Peyer's patch (tissue), 4 donors: Measurements from ENCODE around the gene SYT14. TPM values are rescaled to one million over a fixed set of nuclear protein-coding genes. Genes with fewer than 3 reads are reported as not detected.
"Not testable (repeated sequence)": the region's sequence is repeated elsewhere in the genome, so short reads cannot be mapped to it uniquely, and the experiment has no call there.

Experiments used
- DNase-seq, 3 donors: peaks; one replicate each; pipeline ENCODE4 v3.0.0-alpha.2; 2017 to 2019
- H3K27ac ChIP-seq, 4 donors: fragments of 200-600 bp; sonication (generic); one replicate each; pipeline ENCODE4 v1.5.1; 2016 to 2019
- H3K27me3 ChIP-seq, 2 donors: fragments of 200-600 bp; sonication (generic); one replicate each; pipeline ENCODE4 v1.5.1; 2019
- H3K36me3 ChIP-seq, 3 donors: fragments of 200-600 bp; sonication (generic); one replicate each; pipeline ENCODE4 v1.5.1; 2016 to 2019
- H3K4me1 ChIP-seq, 4 donors: fragments of 200-600 bp; sonication (generic); one replicate each; pipeline ENCODE4 v1.5.1; 2016 to 2019
- H3K4me3 ChIP-seq, 4 donors: fragments of 200-600 bp; sonication (generic); 1 replicate in 3 of 4; 2 replicates in 1 of 4; pipeline ENCODE4 v1.5.1; 2016 to 2019; ENCODE audit warnings: mild to moderate bottlenecking in 1 of 4
- H3K9me3 ChIP-seq, 4 donors: fragments of 200-600 bp; sonication (generic); one replicate each; pipeline ENCODE4 v1.5.1; 2016 to 2019; ENCODE audit warnings: mild to moderate bottlenecking in 1 of 4
- CTCF ChIP-seq, 6 experiments: fragments of 450-650 bp in 4 of 6; fragments of 200-600 bp in 2 of 6; sonication (generic) in 1 of 6; IDR thresholded peaks; one replicate each; pipeline ENCODE4 v1.5.1; 2017 to 2019; ENCODE audit warnings: antibody characterized with exemption in 6 of 6, mild to moderate bottlenecking in 3 of 6, moderate library complexity in 1 of 6
- POLR2A ChIP-seq, 2 donors: fragments of 450-650 bp; IDR thresholded peaks; one replicate each; pipeline ENCODE4 v1.5.1; 2017; ENCODE audit warnings: antibody characterized with exemption in 2 of 2, mild to moderate bottlenecking in 2 of 2, moderate library complexity in 2 of 2
- total RNA-seq, 4 donors: library from RNA; depleted of rRNA; stranded (reverse); fragments of >200 nt; gene quantifications; one replicate each; pipeline ENCODE4 v1.1.0, GENCODE V29; 2016

The SYT14 gene
- total RNA-seq, 4 donors from 2014 or later = 0.27 to 0.83 TPM; not detected in 2

- no peak for DNase-seq
- Histone ChIP-seq H3K27ac (no peak overlapping the region), H3K4me1 (no peaks in the 10 kb centered on the region), H3K36me3 (no peaks in the 10 kb centered on the region), H3K9me3 (no peaks in the 10 kb centered on the region), H3K27me3 (no peaks in the 10 kb centered on the region), H3K4me3 (no peak overlapping the region)
- TF ChIP-seq POLR2A (IDR thresholded peaks at IDR 0.05) = no peak
- TF ChIP-seq CTCF (IDR thresholded peaks at IDR 0.05) = no peak
Measured at GRCh38 chr1:210098356-210098755, 160.3 kb downstream of the SYT14 start.

GRCh38 chr1:210099921-210100320 lies 161.9 kb downstream of the SYT14 start:
- Histone ChIP-seq H3K27ac (no peak overlapping the region), H3K9me3 (no peaks in the 10 kb centered on the region), H3K4me1 (no peaks in the 10 kb centered on the region), H3K36me3 (no peaks in the 10 kb centered on the region), H3K4me3 (no peak overlapping the region), H3K27me3 (no peaks in the 10 kb centered on the region)
- TF ChIP-seq CTCF (IDR thresholded peaks at IDR 0.05) = no peak
- no peak for TF ChIP-seq POLR2A (IDR thresholded peaks at IDR 0.05)
- no peak for DNase-seq

GRCh38 chr1:210104103-210104502 lies 166.1 kb downstream of the SYT14 start:
- DNase-seq = no peak
- TF ChIP-seq CTCF (IDR thresholded peaks at IDR 0.05) (no peak), POLR2A (IDR thresholded peaks at IDR 0.05) (no peak)
- no peaks in the 10 kb centered on the region for H3K9me3 ChIP-seq
- no peak overlapping the region for H3K27ac ChIP-seq
- no peaks in the 10 kb centered on the region for H3K36me3 ChIP-seq
- H3K27me3 ChIP-seq = no peaks in the 10 kb centered on the region
- H3K4me3 ChIP-seq = no peak overlapping the region
- H3K4me1 ChIP-seq = no peaks in the 10 kb centered on the region

GRCh38 chr1:210112906-210113305 lies 174.9 kb downstream of the SYT14 start:
- not testable (repeated sequence) for H3K4me1 ChIP-seq, H3K27me3 ChIP-seq, H3K27ac ChIP-seq, DNase-seq, H3K9me3 ChIP-seq, H3K36me3 ChIP-seq, H3K4me3 ChIP-seq

- H3K36me3 ChIP-seq = no peaks in the 10 kb centered on the region
- no peak for TF ChIP-seq POLR2A (IDR thresholded peaks at IDR 0.05)
- TF ChIP-seq CTCF (IDR thresholded peaks at IDR 0.05) = no peak
- H3K27ac ChIP-seq = no peak overlapping the region
- H3K4me3 ChIP-seq = no peak overlapping the region
- no peaks in the 10 kb centered on the region for H3K27me3 ChIP-seq
- DNase-seq = no peak
- H3K4me1 ChIP-seq = no peaks in the 10 kb centered on the region
- H3K9me3 ChIP-seq = no peaks in the 10 kb centered on the region
Measured at GRCh38 chr1:210117198-210117597, 179.2 kb downstream of the SYT14 start.

GRCh38 chr1:210117681-210118170 lies 179.7 kb downstream of the SYT14 start:
- DNase-seq = no peak
- H3K27ac ChIP-seq = no peak overlapping the region
- H3K9me3 ChIP-seq = no peaks in the 10 kb centered on the region
- no peaks in the 10 kb centered on the region for H3K36me3 ChIP-seq
- H3K4me3 ChIP-seq = no peak overlapping the region
- H3K27me3 ChIP-seq = no peaks in the 10 kb centered on the region
- TF ChIP-seq POLR2A (IDR thresholded peaks at IDR 0.05) = no peak
- no peak for TF ChIP-seq CTCF (IDR thresholded peaks at IDR 0.05)
- no peaks in the 10 kb centered on the region for H3K4me1 ChIP-seq
